PC-9 (cell line): ENCODE measurements around the gene SMIM20. TPM values are rescaled to one million over a fixed set of nuclear protein-coding genes. Genes with fewer than 3 reads are reported as not detected.

Experiments used
- BruUV-seq: library from RNA; stranded (reverse); fragments of 400-500 nt; replicated peaks from 2 replicates; lab custom pipeline; 2021; lab: Mats Ljungman, UMichigan
- CTCF ChIA-PET: fragments of 300-600 bp; sonication (Branson Sonifier 250); formaldehyde crosslinking; loops from one replicate; lab custom pipeline; 2022; ENCODE audit warnings: antibody characterized with exemption; lab: Charles Lee
- POLR2A ChIA-PET: fragments of 300-600 bp; sonication (Branson Sonifier 250); formaldehyde crosslinking; loops from one replicate; lab custom pipeline; 2022; ENCODE audit warnings: antibody characterized with exemption; ENCODE audit not compliant: unreplicated experiment; lab: Charles Lee
- DNase-seq, 2 experiments: peaks; one replicate each; pipeline versions ENCODE4 v3.0.0 to v3.0.0-alpha.2; 2015 to 2022; ENCODE audit warnings: mixed read lengths in 1 of 2
- H2AFZ ChIP-seq: fragments of 200-600 bp; sonication (generic); 2 replicates; pipeline ENCODE4 v1.8.1; 2017; ENCODE audit warnings: antibody characterized with exemption
- H3F3A ChIP-seq: fragments of 200-600 bp; sonication (generic); 2 replicates; pipeline ENCODE4 v1.8.1; 2017; ENCODE audit warnings: antibody characterized with exemption, mild to moderate bottlenecking, low read depth; ENCODE audit not compliant: insufficient read depth
- H3K27ac ChIP-seq: fragments of 200-600 bp; sonication (generic); 2 replicates; pipeline ENCODE4 v1.6.1; 2016; ENCODE audit warnings: mixed run types
- H3K27me3 ChIP-seq: fragments of 200-600 bp; sonication (generic); 2 replicates; pipeline ENCODE4 v1.6.1; 2016; ENCODE audit warnings: low read depth, mixed run types; ENCODE audit not compliant: insufficient read depth
- H3K36me3 ChIP-seq: fragments of 200-600 bp; sonication (generic); 2 replicates; pipeline ENCODE4 v1.6.1; 2016; ENCODE audit warnings: low read depth, mixed run types
- H3K4me1 ChIP-seq: fragments of 200-600 bp; sonication (generic); replicated peaks from 2 replicates; pipeline ENCODE4 v1.6.1; 2016; ENCODE audit warnings: mixed run types; ENCODE audit not compliant: insufficient read depth
- H3K4me2 ChIP-seq: fragments of 200-600 bp; sonication (generic); 2 replicates; pipeline ENCODE4 v1.6.1; 2017; ENCODE audit warnings: mixed run types
- H3K4me3 ChIP-seq: fragments of 200-600 bp; sonication (generic); 2 replicates; pipeline ENCODE4 v1.6.1; 2016; ENCODE audit warnings: mixed run types
- H3K79me2 ChIP-seq: fragments of 200-600 bp; sonication (generic); 2 replicates; pipeline ENCODE4 v1.6.1; 2017; ENCODE audit warnings: low read depth, mixed run types
- H3K9me2 ChIP-seq: fragments of 200-600 bp; sonication (generic); 2 replicates; pipeline ENCODE4 v1.8.1; 2017; ENCODE audit warnings: mild to moderate bottlenecking; ENCODE audit not compliant: insufficient read depth
- H3K9me3 ChIP-seq: fragments of 200-600 bp; sonication (generic); 2 replicates; pipeline ENCODE4 v1.8.1; 2016; ENCODE audit warnings: low read depth; ENCODE audit not compliant: insufficient read depth
- H4K20me1 ChIP-seq: fragments of 200-600 bp; sonication (generic); 2 replicates; pipeline ENCODE4 v1.8.1; 2017; ENCODE audit not compliant: insufficient read depth
- CTCF ChIP-seq: fragments of 200-600 bp; sonication (generic); conservative IDR thresholded peaks from 2 replicates; pipeline ENCODE4 v1.6.1; 2017; ENCODE audit warnings: mixed run types, antibody characterized with exemption, mild to moderate bottlenecking, moderate library complexity
- EZH2 ChIP-seq: fragments of 200-600 bp; sonication (generic); IDR thresholded peaks from 2 replicates; pipeline ENCODE4 v1.8.0; 2017; ENCODE audit warnings: antibody characterized with exemption, low read depth
- intact Hi-C: fragments of 100-400 bp; cut with micrococcal nuclease; formaldehyde crosslinking; loops from one replicate; pipeline ENCODE4 v1.10.0; 2022; ENCODE audit not compliant: unreplicated experiment
- total RNA-seq: library from RNA; stranded (reverse); gene quantifications from 2 replicates; pipeline ENCODE4 v1.2.3, GENCODE V29; 2021

The SMIM20 gene
- total RNA-seq, 1 experiment from 2014 or later, result 44.2 TPM

- no peaks in the 10 kb centered on the region for H3K36me3 ChIP-seq
- intact Hi-C loops, result loop anchor here (10.0 kb wide), 1 partner anchor 491 kb away; no protein-coding TSS in a partner anchor
Observed at GRCh38 chr4:25923745-25924144, 9.7 kb downstream of the SMIM20 start.

GRCh38 chr4:25925486-25926201 lies 11.6 kb downstream of the SMIM20 start:
- Histone ChIP-seq H3K9me3 (no peaks in the 10 kb centered on the region), H3F3A (no peaks in the 10 kb centered on the region), H3K79me2 (no peaks in the 10 kb centered on the region), H3K4me2 (no peak overlapping the region), H2AFZ (no peak overlapping the region), H3K4me1 (no peaks in the 10 kb centered on the region), H4K20me1 (no peaks in the 10 kb centered on the region; the same call in 1 of the 2 replicates), H3K27ac (no peak overlapping the region), H3K27me3 (no peaks in the 10 kb centered on the region), H3K9me2 (no peaks in the 10 kb centered on the region), H3K4me3 (no peak overlapping the region), H3K36me3 (no peaks in the 10 kb centered on the region)
- ChIA-PET POLR2A (no interaction called here), CTCF (no interaction called here)
- intact Hi-C loops, result loop anchor here (10.0 kb wide), 1 partner anchor 489 kb away; no protein-coding TSS in a partner anchor
- BruUV-seq, result no TSS peak
- no peak for DNase-seq
- TF ChIP-seq CTCF (peak; percentile 54), EZH2 (no peak)

More at GRCh38 chr4:25923745-25924144, 9.7 kb downstream of the SMIM20 start:
- Histone ChIP-seq H3K27ac (no peak overlapping the region), H3K79me2 (no peaks in the 10 kb centered on the region), H3K4me1 (peaks cover 12% of the 10 kb centered on the region), H2AFZ (no peak overlapping the region), H3K4me3 (no peak overlapping the region), H3K4me2 (no peak overlapping the region), H4K20me1 (no peaks in the 10 kb centered on the region; the same call in 1 of the 2 replicates), H3K9me3 (no peaks in the 10 kb centered on the region), H3K27me3 (no peaks in the 10 kb centered on the region), H3F3A (no peaks in the 10 kb centered on the region; the same call in 1 of the 2 replicates), H3K9me2 (no peaks in the 10 kb centered on the region)
- POLR2A ChIA-PET, result no interaction called here
- CTCF ChIA-PET, result no interaction called here
- TF ChIP-seq EZH2 (no peak), CTCF (no peak)
- DNase-seq, result no peak
- no TSS peak for BruUV-seq

GRCh38 chr4:25926462-25926861 lies 12.4 kb downstream of the SMIM20 start:
- intact Hi-C loops, result loop anchor here (10.0 kb wide), 1 partner anchor 488 kb away; no protein-coding TSS in a partner anchor
- ChIA-PET CTCF (no interaction called here), POLR2A (no interaction called here)
- Histone ChIP-seq H3K4me1 (no peaks in the 10 kb centered on the region), H3K9me3 (no peaks in the 10 kb centered on the region), H2AFZ (no peak overlapping the region), H3K4me2 (no peak overlapping the region), H3K9me2 (no peaks in the 10 kb centered on the region), H3F3A (no peaks in the 10 kb centered on the region), H3K27me3 (no peaks in the 10 kb centered on the region), H3K27ac (no peak overlapping the region), H3K4me3 (no peak overlapping the region), H4K20me1 (no peaks in the 10 kb centered on the region; the same call in 1 of the 2 replicates), H3K36me3 (no peaks in the 10 kb centered on the region), H3K79me2 (no peaks in the 10 kb centered on the region)
- BruUV-seq, result no TSS peak
- DNase-seq, result no peak
- TF ChIP-seq EZH2 (no peak), CTCF (no peak)
